Tibial nerve (tissue), 4 donors: Measurements from ENCODE around the gene ZNRF3. TPM values are rescaled to one million over a fixed set of nuclear protein-coding genes. Genes with fewer than 3 reads are reported as not detected.

ENCODE experiments used
- DNase-seq, 2 donors: peaks; one replicate each; pipeline ENCODE4 v3.0.0-alpha.2; 2019; ENCODE audit warnings: low spot score in 2 of 2
- H3K27ac ChIP-seq, 4 donors: fragments of 200-600 bp; sonication (generic) in 3 of 4; one replicate each; pipeline ENCODE4 v1.5.1; 2017 to 2019; ENCODE audit warnings: mild to moderate bottlenecking in 1 of 4
- H3K27me3 ChIP-seq, 2 donors: fragments of 200-600 bp; sonication (generic) in 1 of 2; one replicate each; pipeline versions ENCODE4 v1.5.1 to v1.6.0; 2017 to 2019
- H3K36me3 ChIP-seq, 3 donors: fragments of 200-600 bp; sonication (generic); one replicate each; pipeline ENCODE4 v1.5.1; 2018 to 2019
- H3K4me1 ChIP-seq, 4 donors: fragments of 200-600 bp; sonication (generic) in 3 of 4; one replicate each; pipeline ENCODE4 v1.5.1; 2017 to 2019
- H3K4me3 ChIP-seq, 4 donors: fragments of 200-600 bp; sonication (generic) in 3 of 4; one replicate each; pipeline ENCODE4 v1.5.1; 2017 to 2019; ENCODE audit warnings: mild to moderate bottlenecking in 1 of 4, moderate library complexity in 1 of 4
- H3K9me3 ChIP-seq, 4 donors: fragments of 200-600 bp; sonication (generic) in 3 of 4; one replicate each; pipeline ENCODE4 v1.5.1; 2017 to 2019
- CTCF ChIP-seq, 5 experiments: fragments of 200-600 bp in 3 of 5; fragments of 450-650 bp in 2 of 5; sonication (generic) in 3 of 5; IDR thresholded peaks; one replicate each; pipeline ENCODE4 v1.5.1; 2016 to 2019; ENCODE audit warnings: antibody characterized with exemption in 5 of 5, mild to moderate bottlenecking in 3 of 5, moderate library complexity in 2 of 5
- EP300 ChIP-seq, 2 donors: sonication (generic); formaldehyde crosslinking; IDR thresholded peaks; one replicate each; pipeline ENCODE4 v1.6.1; 2017; ENCODE audit warnings: antibody characterized with exemption in 2 of 2, mild to moderate bottlenecking in 1 of 2
- POLR2A ChIP-seq, 2 donors: fragments of 450-650 bp; IDR thresholded peaks; one replicate each; pipeline ENCODE4 v1.6.1; 2017; ENCODE audit warnings: antibody characterized with exemption in 2 of 2, mild to moderate bottlenecking in 2 of 2, moderate library complexity in 2 of 2
- WGBS, 2 donors: methylation state at CpG; one replicate each; pipeline ENCODE4 v1.1.5; 2018; 5-methylcytosine and 5-hydroxymethylcytosine counted together
- total RNA-seq, 4 donors: library from RNA; depleted of rRNA; stranded (reverse); fragments of >200 nt; gene quantifications; one replicate each; pipeline ENCODE4 v1.1.0, GENCODE V29; 2016

ZNRF3 gene
- total RNA-seq, 4 donors from 2014 or later = 18.0 to 37.9 (median 23.5) TPM

GRCh38 chr22:28935140-28935539 lies 51.8 kb downstream of the ZNRF3 start:
- H3K4me1 ChIP-seq = peaks cover 0 to 75% (median 1%) of the 10 kb centered on the region in 4 donors
- whole genome bisulfite sequencing, 2 donors = 45 to 53% methylated on average over 4 of the region's 4 CpGs
- no peaks in the 10 kb centered on the region for H3K36me3 ChIP-seq
- TF ChIP-seq EP300 (IDR thresholded peaks at IDR 0.05) (no peak), CTCF (IDR thresholded peaks at IDR 0.05) (no peak), POLR2A (IDR thresholded peaks at IDR 0.05) (no peak)
- no peaks in the 10 kb centered on the region for H3K9me3 ChIP-seq
- H3K27me3 ChIP-seq = no peaks in the 10 kb centered on the region
- no peak for DNase-seq
- no peak overlapping the region for H3K4me3 ChIP-seq
- peak overlapping the region in 2 of 4 donors; percentile 2 to 68 for H3K27ac ChIP-seq

GRCh38 chr22:28935713-28936112 lies 52.3 kb downstream of the ZNRF3 start:
- H3K4me1 ChIP-seq = peaks cover 0 to 75% (median 2%) of the 10 kb centered on the region in 4 donors

GRCh38 chr22:28936200-28936599 lies 52.8 kb downstream of the ZNRF3 start:
- H3K36me3 ChIP-seq = no peaks in the 10 kb centered on the region
- H3K9me3 ChIP-seq = no peaks in the 10 kb centered on the region
- peaks cover 0 to 75% (median 2%) of the 10 kb centered on the region in 4 donors for H3K4me1 ChIP-seq
- no peaks in the 10 kb centered on the region for H3K27me3 ChIP-seq
- 94% methylated on average over 3 of the region's 3 CpGs for WGBS, 2 donors
- no peak overlapping the region for H3K4me3 ChIP-seq
- TF ChIP-seq EP300 (IDR thresholded peaks at IDR 0.05) (no peak), POLR2A (IDR thresholded peaks at IDR 0.05) (no peak), CTCF (IDR thresholded peaks at IDR 0.05) (no peak)
- peak overlapping the region in 1 of 4 donors; percentile 13 for H3K27ac ChIP-seq
- no peak for DNase-seq

More at GRCh38 chr22:28935713-28936112, 52.3 kb downstream of the ZNRF3 start:
- Histone ChIP-seq H3K27ac (peak overlapping the region in 1 of 4 donors; percentile 68), H3K9me3 (no peaks in the 10 kb centered on the region), H3K4me3 (no peak overlapping the region), H3K27me3 (no peaks in the 10 kb centered on the region), H3K36me3 (no peaks in the 10 kb centered on the region)
- DNase-seq = no peak
- 95 to 97% methylated on average over 4 of the region's 4 CpGs for WGBS, 2 donors
- TF ChIP-seq CTCF (IDR thresholded peaks at IDR 0.05) (peak in 2 of 5 experiments; percentile 9 to 10), POLR2A (IDR thresholded peaks at IDR 0.05) (no peak), EP300 (IDR thresholded peaks at IDR 0.05) (no peak)

GRCh38 chr22:28937206-28938025 lies 54.0 kb downstream of the ZNRF3 start:
- Histone ChIP-seq H3K27me3 (no peaks in the 10 kb centered on the region), H3K4me1 (peaks cover 0 to 73% (median 2%) of the 10 kb centered on the region in 4 donors), H3K4me3 (no peak overlapping the region), H3K27ac (no peak overlapping the region), H3K9me3 (no peaks in the 10 kb centered on the region), H3K36me3 (no peaks in the 10 kb centered on the region)
- WGBS, 2 donors = 57 to 64% methylated on average over 7 of the region's 7 CpGs
- no peak for DNase-seq
- TF ChIP-seq POLR2A (IDR thresholded peaks at IDR 0.05) (no peak), CTCF (IDR thresholded peaks at IDR 0.05) (no peak), EP300 (IDR thresholded peaks at IDR 0.05) (no peak)

- Histone ChIP-seq H3K9me3 (no peaks in the 10 kb centered on the region), H3K36me3 (no peaks in the 10 kb centered on the region), H3K27me3 (no peaks in the 10 kb centered on the region), H3K4me3 (no peak overlapping the region), H3K27ac (no peak overlapping the region), H3K4me1 (peaks cover 0 to 71% (median 2%) of the 10 kb centered on the region in 4 donors)
- 81 to 82% methylated on average over 4 of the region's 4 CpGs for WGBS, 2 donors
- DNase-seq = no peak
- TF ChIP-seq EP300 (IDR thresholded peaks at IDR 0.05) (no peak), CTCF (IDR thresholded peaks at IDR 0.05) (no peak), POLR2A (IDR thresholded peaks at IDR 0.05) (no peak)
Measured at GRCh38 chr22:28938286-28938833, 55.0 kb downstream of the ZNRF3 start.
